ENCODE results near the gene PXDN. TPM values are rescaled to one million over a fixed set of nuclear protein-coding genes. Genes with fewer than 3 reads are reported as not detected.

The PXDN gene
- total RNA-seq, 1 experiment from 2014 or later: 146 TPM

DNA sequence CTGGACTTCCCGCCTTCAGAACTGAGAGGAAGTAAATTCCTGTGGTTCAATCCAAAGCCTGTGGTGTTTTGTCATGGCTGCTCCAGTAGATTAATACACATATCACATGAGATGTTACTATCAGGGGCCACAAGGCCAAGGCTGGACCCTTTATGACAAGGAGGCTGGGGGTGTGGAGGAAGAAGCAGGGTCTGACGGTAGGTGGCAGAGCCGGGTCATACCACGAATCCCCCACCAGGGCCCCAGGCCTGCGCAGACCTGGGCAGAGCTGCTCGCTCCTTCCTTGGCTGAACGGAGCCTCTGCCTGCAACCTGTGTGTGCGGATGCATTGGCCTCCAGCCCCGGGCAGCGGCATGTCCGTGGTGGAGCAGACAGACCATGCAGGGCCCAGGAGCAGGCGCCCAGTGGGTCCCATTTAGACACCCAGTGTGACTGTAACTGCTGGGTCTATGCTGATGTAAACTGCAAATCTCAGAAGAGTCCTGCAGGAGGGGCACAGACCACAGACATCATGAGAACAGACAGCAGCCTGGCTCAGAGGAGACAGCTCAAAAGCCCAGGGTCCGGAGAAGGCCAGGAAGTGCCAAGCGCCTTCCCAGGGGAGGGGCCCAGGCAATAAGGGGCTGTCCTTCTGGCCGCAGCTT lies 155.2 kb downstream of the PXDN start:
- H3K27me3 Mint-ChIP-seq (ENCODE audit: low read depth): no peaks in the 10 kb centered on the region
- ChIA-PET CTCF (interaction anchor here (0.5 to 3.8 kb wide), 12 partner anchors 17 to 912 kb away, joined by 3 to 35 read pairs (median 3); partner anchors contain the start of gene TMEM18), POLR2A (no interaction called here)
- H3K27ac Mint-ChIP-seq: no peak overlapping the region
- no peak overlapping the region for H3K4me3 Mint-ChIP-seq
- peak; percentile 6 for ATAC-seq
- H3K4me1 Mint-ChIP-seq: peaks cover 28% of the 10 kb centered on the region
- no peaks in the 10 kb centered on the region; the same call in 1 of the 2 replicates for H3K36me3 Mint-ChIP-seq
- DNase-seq (ENCODE audit: low spot score): no peak
- TF ChIP-seq MXD4 (CRISPR knock-in tag; IDR thresholded peaks at IDR 0.05; ENCODE audit: borderline replicate concordance) (no peak), RELA (CRISPR knock-in tag; IDR thresholded peaks at IDR 0.05; ENCODE audit: borderline replicate concordance) (0 out of 2 replicates have a peak, but pooled peaks have one; percentile 29), ZNF219 (CRISPR knock-in tag; IDR thresholded peaks at IDR 0.05; ENCODE audit: borderline replicate concordance) (no peak), GABPB1 (CRISPR knock-in tag; IDR thresholded peaks at IDR 0.05) (no peak)
- TF ChIP-seq, protein P1, sequence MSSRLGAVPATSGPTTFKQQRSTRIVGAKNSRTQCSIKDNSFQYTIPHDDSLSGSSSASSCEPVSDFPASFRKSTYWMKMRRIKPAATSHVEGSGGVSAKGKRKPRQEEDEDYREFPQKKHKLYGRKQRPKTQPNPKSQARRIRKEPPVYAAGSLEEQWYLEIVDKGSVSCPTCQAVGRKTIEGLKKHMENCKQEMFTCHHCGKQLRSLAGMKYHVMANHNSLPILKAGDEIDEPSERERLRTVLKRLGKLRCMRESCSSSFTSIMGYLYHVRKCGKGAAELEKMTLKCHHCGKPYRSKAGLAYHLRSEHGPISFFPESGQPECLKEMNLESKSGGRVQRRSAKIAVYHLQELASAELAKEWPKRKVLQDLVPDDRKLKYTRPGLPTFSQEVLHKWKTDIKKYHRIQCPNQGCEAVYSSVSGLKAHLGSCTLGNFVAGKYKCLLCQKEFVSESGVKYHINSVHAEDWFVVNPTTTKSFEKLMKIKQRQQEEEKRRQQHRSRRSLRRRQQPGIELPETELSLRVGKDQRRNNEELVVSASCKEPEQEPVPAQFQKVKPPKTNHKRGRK (CRISPR knock-in tag; IDR thresholded peaks at IDR 0.05; ENCODE audit: borderline replicate concordance): no peak
- TF ChIP-seq, protein P2, sequence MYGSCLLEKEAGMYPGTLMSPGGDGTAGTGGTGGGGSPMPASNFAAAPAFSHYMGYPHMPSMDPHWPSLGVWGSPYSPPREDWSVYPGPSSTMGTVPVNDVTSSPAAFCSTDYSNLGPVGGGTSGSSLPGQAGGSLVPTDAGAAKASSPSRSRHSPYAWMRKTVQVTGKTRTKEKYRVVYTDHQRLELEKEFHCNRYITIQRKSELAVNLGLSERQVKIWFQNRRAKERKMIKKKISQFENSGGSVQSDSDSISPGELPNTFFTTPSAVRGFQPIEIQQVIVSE (CRISPR knock-in tag; IDR thresholded peaks at IDR 0.05; ENCODE audit: borderline replicate concordance): no peak
- TF ChIP-seq, protein P3, sequence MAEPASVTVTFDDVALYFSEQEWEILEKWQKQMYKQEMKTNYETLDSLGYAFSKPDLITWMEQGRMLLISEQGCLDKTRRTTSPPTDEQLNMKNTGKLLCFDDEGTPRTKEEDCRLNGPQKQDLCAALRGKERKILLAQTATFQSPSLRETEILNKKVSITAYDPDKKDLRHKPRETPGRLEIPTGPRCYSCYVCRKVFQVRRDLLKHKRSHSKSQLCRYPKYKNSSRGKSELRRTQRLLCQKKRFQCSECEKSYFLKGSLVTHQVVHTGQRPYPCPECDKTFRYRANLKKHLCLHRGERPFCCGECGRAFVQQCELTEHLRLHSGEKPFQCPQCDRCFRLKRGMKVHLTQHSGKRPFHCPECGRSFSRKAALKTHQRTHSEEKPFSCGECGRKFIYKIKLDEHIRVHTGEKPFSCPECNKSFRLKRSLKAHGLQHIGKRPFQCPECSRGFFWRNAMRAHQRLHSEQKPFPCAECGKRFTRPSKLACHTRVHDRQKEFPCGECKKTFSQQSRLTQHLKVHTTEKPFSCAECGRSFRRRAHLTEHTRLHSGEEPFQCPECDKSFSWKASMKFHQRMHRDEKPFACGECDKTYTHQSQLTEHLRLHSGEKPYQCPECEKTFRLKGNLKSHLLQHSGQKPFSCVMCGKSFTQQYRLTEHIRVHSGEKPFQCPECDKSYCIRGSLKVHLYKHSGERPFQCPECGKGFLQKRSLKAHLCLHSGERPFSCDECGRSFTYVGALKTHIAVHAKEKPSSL (CRISPR knock-in tag; conservative IDR thresholded peaks at IDR 0.05): no peak
- H3K9me3 Mint-ChIP-seq: no peaks in the 10 kb centered on the region

DNA sequence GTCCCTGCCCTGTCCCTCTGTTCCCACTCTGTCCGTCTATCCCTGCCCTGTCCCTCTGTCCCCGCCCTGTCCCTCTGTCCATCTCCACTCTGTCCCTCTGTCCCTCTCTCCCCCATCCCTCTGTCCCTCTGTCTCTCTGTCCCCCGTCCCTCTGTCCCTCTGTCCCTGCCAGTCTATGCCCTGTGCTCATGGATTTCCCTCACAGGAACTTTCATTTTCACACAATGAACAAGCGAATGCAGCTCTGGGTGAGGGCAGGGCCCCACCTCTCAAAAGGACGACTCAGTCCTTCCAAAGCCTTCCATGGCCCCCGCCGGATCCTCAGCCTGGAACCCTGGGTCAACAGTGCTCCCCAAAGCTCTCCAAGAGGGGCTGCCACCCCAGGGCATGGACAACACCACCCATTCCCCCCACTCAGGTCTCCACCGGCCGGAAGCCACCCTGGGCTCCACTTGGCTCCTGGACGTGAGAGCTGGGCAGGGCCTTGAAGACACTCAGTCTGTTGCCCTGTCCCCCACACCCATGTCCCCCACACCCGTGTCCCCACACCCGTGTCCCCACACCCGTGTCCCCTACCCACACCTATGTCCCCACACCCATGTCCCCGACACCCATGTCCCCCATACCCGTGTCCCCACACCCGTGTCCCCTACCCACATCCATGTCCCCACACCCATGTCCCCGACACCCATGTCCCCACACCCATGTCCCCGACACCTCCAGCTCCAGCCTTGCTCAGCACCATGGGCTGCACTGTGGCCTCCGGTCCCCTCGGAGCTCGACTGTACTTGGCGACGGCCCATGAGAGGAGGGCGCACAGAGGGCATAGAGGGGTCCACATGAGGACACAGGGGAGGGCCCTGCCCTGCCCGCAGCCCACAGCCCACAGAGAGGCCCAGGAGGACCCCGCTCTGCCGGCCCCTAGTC lies 156.0 kb downstream of the PXDN start:
- Mint-ChIP-seq H3K9me3 (no peaks in the 10 kb centered on the region), H3K36me3 (peaks cover under 1% of the 10 kb centered on the region; the same call in 1 of the 2 replicates), H3K27me3 (ENCODE audit: low read depth) (no peaks in the 10 kb centered on the region), H3K4me1 (peaks cover 24% of the 10 kb centered on the region), H3K27ac (no peak overlapping the region), H3K4me3 (no peak overlapping the region)
- no peak for ATAC-seq
- CTCF ChIA-PET: interaction anchor here (1.0 to 2.2 kb wide), 3 partner anchors 37 to 181 kb away, joined by 3 to 8 read pairs (median 7); no protein-coding TSS in a partner anchor
- no peak for DNase-seq (ENCODE audit: low spot score)
- TF ChIP-seq, protein P4, sequence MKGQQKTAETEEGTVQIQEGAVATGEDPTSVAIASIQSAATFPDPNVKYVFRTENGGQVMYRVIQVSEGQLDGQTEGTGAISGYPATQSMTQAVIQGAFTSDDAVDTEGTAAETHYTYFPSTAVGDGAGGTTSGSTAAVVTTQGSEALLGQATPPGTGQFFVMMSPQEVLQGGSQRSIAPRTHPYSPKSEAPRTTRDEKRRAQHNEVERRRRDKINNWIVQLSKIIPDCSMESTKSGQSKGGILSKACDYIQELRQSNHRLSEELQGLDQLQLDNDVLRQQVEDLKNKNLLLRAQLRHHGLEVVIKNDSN (CRISPR knock-in tag; IDR thresholded peaks at IDR 0.05): no peak
- TF ChIP-seq, protein P5, sequence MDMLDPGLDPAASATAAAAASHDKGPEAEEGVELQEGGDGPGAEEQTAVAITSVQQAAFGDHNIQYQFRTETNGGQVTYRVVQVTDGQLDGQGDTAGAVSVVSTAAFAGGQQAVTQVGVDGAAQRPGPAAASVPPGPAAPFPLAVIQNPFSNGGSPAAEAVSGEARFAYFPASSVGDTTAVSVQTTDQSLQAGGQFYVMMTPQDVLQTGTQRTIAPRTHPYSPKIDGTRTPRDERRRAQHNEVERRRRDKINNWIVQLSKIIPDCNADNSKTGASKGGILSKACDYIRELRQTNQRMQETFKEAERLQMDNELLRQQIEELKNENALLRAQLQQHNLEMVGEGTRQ (CRISPR knock-in tag; IDR thresholded peaks at IDR 0.05): no peak
- TF ChIP-seq GABPB1 (CRISPR knock-in tag; IDR thresholded peaks at IDR 0.05) (no peak), NR2C2 (CRISPR knock-in tag; IDR thresholded peaks at IDR 0.05) (no peak)
- TF ChIP-seq, protein P6, sequence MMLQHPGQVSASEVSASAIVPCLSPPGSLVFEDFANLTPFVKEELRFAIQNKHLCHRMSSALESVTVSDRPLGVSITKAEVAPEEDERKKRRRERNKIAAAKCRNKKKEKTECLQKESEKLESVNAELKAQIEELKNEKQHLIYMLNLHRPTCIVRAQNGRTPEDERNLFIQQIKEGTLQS (CRISPR knock-in tag; conservative IDR thresholded peaks at IDR 0.05): no peak
- TF ChIP-seq, protein P7, sequence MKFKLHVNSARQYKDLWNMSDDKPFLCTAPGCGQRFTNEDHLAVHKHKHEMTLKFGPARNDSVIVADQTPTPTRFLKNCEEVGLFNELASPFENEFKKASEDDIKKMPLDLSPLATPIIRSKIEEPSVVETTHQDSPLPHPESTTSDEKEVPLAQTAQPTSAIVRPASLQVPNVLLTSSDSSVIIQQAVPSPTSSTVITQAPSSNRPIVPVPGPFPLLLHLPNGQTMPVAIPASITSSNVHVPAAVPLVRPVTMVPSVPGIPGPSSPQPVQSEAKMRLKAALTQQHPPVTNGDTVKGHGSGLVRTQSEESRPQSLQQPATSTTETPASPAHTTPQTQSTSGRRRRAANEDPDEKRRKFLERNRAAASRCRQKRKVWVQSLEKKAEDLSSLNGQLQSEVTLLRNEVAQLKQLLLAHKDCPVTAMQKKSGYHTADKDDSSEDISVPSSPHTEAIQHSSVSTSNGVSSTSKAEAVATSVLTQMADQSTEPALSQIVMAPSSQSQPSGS (CRISPR knock-in tag; IDR thresholded peaks at IDR 0.05; ENCODE audit: borderline replicate concordance, low read depth): no peak
- POLR2A ChIA-PET: no interaction called here
